ENCODE measurements around the gene PRKN. TPM values are rescaled to one million over a fixed set of nuclear protein-coding genes. Genes with fewer than 3 reads are reported as not detected.

PRKN gene
- total and polyA plus RNA-seq, 2 donors (not counting 1 experiment from before 2014, with no cell fraction given), result 0.43 to 4.6 TPM

GRCh38 chr6:162373192-162373591 lies 354.4 kb downstream of the PRKN start:
- Histone ChIP-seq H3K9ac (ENCODE audit: insufficient read depth, low read length) (no peak overlapping the region), H3K27me3 (ENCODE audit: control insufficient read depth, insufficient read depth, low read length) (no peaks in the 10 kb centered on the region), H2AFZ (ENCODE audit: low read length) (no peak overlapping the region), H3K27ac (ENCODE audit: insufficient read depth, low read length) (no peak overlapping the region), H3K4me2 (ENCODE audit: extremely low read depth, insufficient read depth, low read length) (no peak overlapping the region), H3K79me2 (ENCODE audit: control insufficient read depth, insufficient read depth, low read length) (no peaks in the 10 kb centered on the region), H4K20me1 (ENCODE audit: control insufficient read depth, extremely low read depth, insufficient read depth, low read length) (no peaks in the 10 kb centered on the region), H3K9me3 (ENCODE audit: control insufficient read depth, insufficient read depth, low read depth, low read length) (no peaks in the 10 kb centered on the region), H3K4me1 (ENCODE audit: control insufficient read depth, extremely low read depth, insufficient read depth, low read length) (no peaks in the 10 kb centered on the region), H3K36me3 (ENCODE audit: control insufficient read depth, insufficient read depth, low read length) (no peaks in the 10 kb centered on the region), H3K4me3 (replicated peaks in 1 of 4; ENCODE audit: control extremely low read depth in 1 of 4, insufficient read depth in 1 of 4, low read depth in 3 of 4, low read length in 4 of 4) (no peak overlapping the region)
- no peak for DNase-seq (ENCODE audit: low read depth in 2 of 2)
- TF ChIP-seq EZH2 (IDR thresholded peaks at IDR 0.05; ENCODE audit: low read length, missing control alignments) (no peak), CTCF (conservative IDR thresholded peaks at IDR 0.05 in 1 of 2, IDR thresholded peaks at IDR 0.05 in 1 of 2; ENCODE audit: low read depth in 1 of 2, low read length in 2 of 2) (no peak)

- Histone ChIP-seq H2AFZ (ENCODE audit: low read length) (no peak overlapping the region), H4K20me1 (ENCODE audit: control insufficient read depth, extremely low read depth, insufficient read depth, low read length) (no peaks in the 10 kb centered on the region), H3K4me3 (replicated peaks in 1 of 4; ENCODE audit: control extremely low read depth in 1 of 4, insufficient read depth in 1 of 4, low read depth in 3 of 4, low read length in 4 of 4) (no peak overlapping the region), H3K4me1 (ENCODE audit: control insufficient read depth, extremely low read depth, insufficient read depth, low read length) (no peaks in the 10 kb centered on the region), H3K79me2 (ENCODE audit: control insufficient read depth, insufficient read depth, low read length) (no peaks in the 10 kb centered on the region), H3K27ac (ENCODE audit: insufficient read depth, low read length) (no peak overlapping the region), H3K36me3 (ENCODE audit: control insufficient read depth, insufficient read depth, low read length) (no peaks in the 10 kb centered on the region), H3K4me2 (ENCODE audit: extremely low read depth, insufficient read depth, low read length) (no peak overlapping the region), H3K9me3 (ENCODE audit: control insufficient read depth, insufficient read depth, low read depth, low read length) (no peaks in the 10 kb centered on the region), H3K9ac (ENCODE audit: insufficient read depth, low read length) (no peak overlapping the region), H3K27me3 (ENCODE audit: control insufficient read depth, insufficient read depth, low read length) (no peaks in the 10 kb centered on the region)
- no peak for DNase-seq (ENCODE audit: low read depth in 2 of 2)
- no peak for TF ChIP-seq CTCF (conservative IDR thresholded peaks at IDR 0.05 in 1 of 2, IDR thresholded peaks at IDR 0.05 in 1 of 2; ENCODE audit: low read depth in 1 of 2, low read length in 2 of 2)
- no peak for TF ChIP-seq EZH2 (IDR thresholded peaks at IDR 0.05; ENCODE audit: low read length, missing control alignments)
Measured at GRCh38 chr6:162372106-162372505, 355.5 kb downstream of the PRKN start.

- TF ChIP-seq EZH2 (IDR thresholded peaks at IDR 0.05; ENCODE audit: low read length, missing control alignments) (no peak), CTCF (conservative IDR thresholded peaks at IDR 0.05 in 1 of 2, IDR thresholded peaks at IDR 0.05 in 1 of 2; ENCODE audit: low read depth in 1 of 2, low read length in 2 of 2) (no peak)
- Histone ChIP-seq H3K4me2 (ENCODE audit: extremely low read depth, insufficient read depth, low read length) (no peak overlapping the region), H3K4me3 (replicated peaks in 1 of 4; ENCODE audit: control extremely low read depth in 1 of 4, insufficient read depth in 1 of 4, low read depth in 3 of 4, low read length in 4 of 4) (no peak overlapping the region), H4K20me1 (ENCODE audit: control insufficient read depth, extremely low read depth, insufficient read depth, low read length) (no peaks in the 10 kb centered on the region), H3K4me1 (ENCODE audit: control insufficient read depth, extremely low read depth, insufficient read depth, low read length) (no peaks in the 10 kb centered on the region), H3K36me3 (ENCODE audit: control insufficient read depth, insufficient read depth, low read length) (no peaks in the 10 kb centered on the region), H3K79me2 (ENCODE audit: control insufficient read depth, insufficient read depth, low read length) (no peaks in the 10 kb centered on the region), H3K9me3 (ENCODE audit: control insufficient read depth, insufficient read depth, low read depth, low read length) (no peaks in the 10 kb centered on the region), H3K9ac (ENCODE audit: insufficient read depth, low read length) (no peak overlapping the region), H3K27ac (ENCODE audit: insufficient read depth, low read length) (no peak overlapping the region), H3K27me3 (ENCODE audit: control insufficient read depth, insufficient read depth, low read length) (no peaks in the 10 kb centered on the region), H2AFZ (ENCODE audit: low read length) (no peak overlapping the region)
- DNase-seq (ENCODE audit: low read depth in 2 of 2), result no peak
Measured at GRCh38 chr6:162371121-162371520, 356.4 kb downstream of the PRKN start.

Data from fibroblast of lung (primary cell).